Neural cell (in vitro differentiated cells): ENCODE measurements around the gene DUT. TPM values are rescaled to one million over a fixed set of nuclear protein-coding genes. Genes with fewer than 3 reads are reported as not detected.

ENCODE experiments used
- H2AFZ ChIP-seq: fragments of 200-600, 300-800 bp; sonication (generic), shearing (Covaris generic); 2 replicates; pipeline ENCODE4 v1.6.0; 2014; ENCODE audit warnings: low read depth, mild to moderate bottlenecking, antibody characterized with exemption, low read length, moderate library complexity
- H3F3A ChIP-seq: fragments of 200-600 bp; shearing (Covaris generic); 2 replicates; pipeline ENCODE4 v1.6.1; 2016; ENCODE audit warnings: mild to moderate bottlenecking, moderate library complexity, mixed read lengths, antibody characterized with exemption, low read length; ENCODE audit not compliant: insufficient read depth, poor library complexity, severe bottlenecking
- H3K27ac ChIP-seq: fragments of 200-600, 300-800 bp; sonication (generic), shearing (Covaris generic); 2 replicates; pipeline ENCODE4 v1.5.1; 2014; ENCODE audit warnings: mild to moderate bottlenecking, low read length, moderate library complexity
- H3K27me3 ChIP-seq: fragments of 300-800, 200-600 bp; sonication (generic), shearing (Covaris generic); 2 replicates; pipeline ENCODE4 v1.6.0; 2014; ENCODE audit warnings: mild to moderate bottlenecking, low read depth, low read length, moderate library complexity; ENCODE audit not compliant: insufficient read depth
- H3K36me3 ChIP-seq: fragments of 300-800, 200-600 bp; sonication (generic), shearing (Covaris generic); 2 replicates; pipeline ENCODE4 v1.5.1; 2014; ENCODE audit warnings: mild to moderate bottlenecking, antibody characterized with exemption, low read length, moderate library complexity; ENCODE audit not compliant: insufficient read depth
- H3K4me2 ChIP-seq: fragments of 300-800, 200-600 bp; sonication (generic), shearing (Covaris generic); 2 replicates; pipeline ENCODE4 v1.6.0; 2014; ENCODE audit warnings: mild to moderate bottlenecking, low read length
- H3K4me3 ChIP-seq: fragments of 300-800, 200-600 bp; sonication (generic), shearing (Covaris generic); 2 replicates; pipeline ENCODE4 v1.5.1; 2014; ENCODE audit warnings: mild to moderate bottlenecking, low read length, moderate library complexity
- H3K79me2 ChIP-seq: fragments of 200-600 bp; shearing (Covaris generic); replicated peaks from 2 replicates; pipeline ENCODE4 v1.6.0; 2014; ENCODE audit warnings: mild to moderate bottlenecking, low read length, moderate library complexity; ENCODE audit not compliant: insufficient read depth
- H3K9ac ChIP-seq: fragments of 300-800, 200-600 bp; sonication (generic), shearing (Covaris generic); 2 replicates; pipeline ENCODE4 v1.6.1; 2016; ENCODE audit warnings: mild to moderate bottlenecking, low read length, mixed read lengths
- H3K9me2 ChIP-seq: fragments of 200-600 bp; shearing (Covaris generic); 2 replicates; pipeline ENCODE4 v1.6.1; 2016; ENCODE audit warnings: mild to moderate bottlenecking, low read length, mixed read lengths; ENCODE audit not compliant: insufficient read depth
- H3K9me3 ChIP-seq: fragments of 200-600, 300-800 bp; sonication (generic), shearing (Covaris generic); 2 replicates; pipeline ENCODE4 v1.6.1; 2016; ENCODE audit warnings: mild to moderate bottlenecking, mixed run types, low read length, moderate library complexity, mixed read lengths
- H4K20me1 ChIP-seq: fragments of 200-600 bp; shearing (Covaris generic); 2 replicates; pipeline ENCODE4 v1.6.1; 2016; ENCODE audit warnings: mild to moderate bottlenecking, mixed run types; ENCODE audit not compliant: insufficient read depth
- EP300 ChIP-seq: fragments of 450-650 bp; conservative IDR thresholded peaks from 2 replicates; pipeline ENCODE4 v1.6.1; 2014; ENCODE audit warnings: antibody characterized with exemption, mild to moderate bottlenecking, moderate library complexity; ENCODE audit not compliant: poor library complexity, severe bottlenecking
- EZH2 ChIP-seq: fragments of 200-600, 300-800 bp; shearing (Covaris generic), sonication (generic); IDR thresholded peaks from 2 replicates; pipeline ENCODE4 v1.6.1; 2014; ENCODE audit warnings: antibody characterized with exemption, low read length, borderline replicate concordance, mild to moderate bottlenecking; ENCODE audit not compliant: insufficient read depth, poor library complexity, severe bottlenecking
- MXI1 ChIP-seq: fragments of 450-650 bp; conservative IDR thresholded peaks from 2 replicates; pipeline ENCODE4 v1.6.1; 2014; ENCODE audit warnings: antibody characterized with exemption, mild to moderate bottlenecking; ENCODE audit not compliant: poor library complexity, severe bottlenecking
- POLR2AphosphoS5 ChIP-seq: IDR thresholded peaks from 2 replicates; pipeline ENCODE4 v1.6.1; 2012
- RAD21 ChIP-seq: fragments of 450-650 bp; conservative IDR thresholded peaks from 2 replicates; pipeline ENCODE4 v1.6.1; 2014; ENCODE audit warnings: antibody characterized with exemption, mild to moderate bottlenecking, moderate library complexity
- REST ChIP-seq: IDR thresholded peaks from 2 replicates; pipeline ENCODE4 v1.6.1; 2012; ENCODE audit warnings: borderline replicate concordance
- SMC3 ChIP-seq: fragments of 450-650 bp; conservative IDR thresholded peaks from 2 replicates; pipeline ENCODE4 v1.6.1; 2014; ENCODE audit warnings: antibody characterized with exemption, mild to moderate bottlenecking, moderate library complexity; ENCODE audit not compliant: poor library complexity
- TAF1 ChIP-seq: IDR thresholded peaks from 2 replicates; pipeline ENCODE4 v1.6.1; 2012; ENCODE audit warnings: low read depth
- polyA plus RNA-seq: library from polyadenylated mRNA; depleted of rRNA; stranded (reverse); fragments of >200 nt; gene quantifications from 2 replicates; pipeline ENCODE4 v1.2.3, GENCODE V29; 2014
- TF ChIP-seq, protein P1 (sequence below): fragments of 450-650 bp; IDR thresholded peaks from 2 replicates; pipeline ENCODE4 v1.5.1; 2014; ENCODE audit warnings: antibody characterized with exemption, mild to moderate bottlenecking, moderate library complexity; ENCODE audit not compliant: poor library complexity, severe bottlenecking

DUT gene
- polyA plus RNA-seq, 1 donor from 2014 or later: 263 TPM

DNA sequence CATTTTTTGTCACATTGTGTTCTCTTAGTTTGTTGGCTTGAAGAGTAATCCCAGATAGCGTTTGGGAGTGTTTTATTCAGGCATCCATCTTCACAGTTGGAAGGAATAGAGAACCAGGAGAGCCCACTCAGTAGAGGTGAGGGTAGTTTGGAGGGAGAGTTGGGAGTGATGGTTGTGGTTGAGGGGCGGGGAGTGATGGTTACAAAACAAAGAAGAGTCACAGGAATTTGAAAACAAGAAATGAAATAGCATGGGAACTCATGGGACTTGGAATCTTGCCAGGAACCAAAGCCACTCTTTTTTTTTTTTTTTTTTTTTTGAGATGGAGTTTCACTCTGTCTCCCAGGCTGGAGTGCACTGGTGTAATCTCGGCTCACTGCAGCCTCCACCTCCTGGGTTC, 36.3 kb downstream of the DUT start:
- Histone ChIP-seq H3K27me3 (no peaks in the 10 kb centered on the region), H2AFZ (no peak overlapping the region), H3K4me3 (no peak overlapping the region), H3F3A (no peaks in the 10 kb centered on the region), H4K20me1 (no peaks in the 10 kb centered on the region), H3K9me2 (no peaks in the 10 kb centered on the region), H3K9me3 (no peaks in the 10 kb centered on the region), H3K9ac (no peak overlapping the region), H3K36me3 (no peaks in the 10 kb centered on the region), H3K4me2 (no peak overlapping the region), H3K79me2 (no peaks in the 10 kb centered on the region), H3K27ac (no peak overlapping the region)
- TF ChIP-seq TAF1 (no peak), EZH2 (no peak), MXI1 (no peak), SMC3 (no peak), POLR2AphosphoS5 (no peak), REST (no peak), EP300 (no peak)
- TF ChIP-seq, protein P1, sequence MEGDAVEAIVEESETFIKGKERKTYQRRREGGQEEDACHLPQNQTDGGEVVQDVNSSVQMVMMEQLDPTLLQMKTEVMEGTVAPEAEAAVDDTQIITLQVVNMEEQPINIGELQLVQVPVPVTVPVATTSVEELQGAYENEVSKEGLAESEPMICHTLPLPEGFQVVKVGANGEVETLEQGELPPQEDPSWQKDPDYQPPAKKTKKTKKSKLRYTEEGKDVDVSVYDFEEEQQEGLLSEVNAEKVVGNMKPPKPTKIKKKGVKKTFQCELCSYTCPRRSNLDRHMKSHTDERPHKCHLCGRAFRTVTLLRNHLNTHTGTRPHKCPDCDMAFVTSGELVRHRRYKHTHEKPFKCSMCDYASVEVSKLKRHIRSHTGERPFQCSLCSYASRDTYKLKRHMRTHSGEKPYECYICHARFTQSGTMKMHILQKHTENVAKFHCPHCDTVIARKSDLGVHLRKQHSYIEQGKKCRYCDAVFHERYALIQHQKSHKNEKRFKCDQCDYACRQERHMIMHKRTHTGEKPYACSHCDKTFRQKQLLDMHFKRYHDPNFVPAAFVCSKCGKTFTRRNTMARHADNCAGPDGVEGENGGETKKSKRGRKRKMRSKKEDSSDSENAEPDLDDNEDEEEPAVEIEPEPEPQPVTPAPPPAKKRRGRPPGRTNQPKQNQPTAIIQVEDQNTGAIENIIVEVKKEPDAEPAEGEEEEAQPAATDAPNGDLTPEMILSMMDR: no peak

DNA sequence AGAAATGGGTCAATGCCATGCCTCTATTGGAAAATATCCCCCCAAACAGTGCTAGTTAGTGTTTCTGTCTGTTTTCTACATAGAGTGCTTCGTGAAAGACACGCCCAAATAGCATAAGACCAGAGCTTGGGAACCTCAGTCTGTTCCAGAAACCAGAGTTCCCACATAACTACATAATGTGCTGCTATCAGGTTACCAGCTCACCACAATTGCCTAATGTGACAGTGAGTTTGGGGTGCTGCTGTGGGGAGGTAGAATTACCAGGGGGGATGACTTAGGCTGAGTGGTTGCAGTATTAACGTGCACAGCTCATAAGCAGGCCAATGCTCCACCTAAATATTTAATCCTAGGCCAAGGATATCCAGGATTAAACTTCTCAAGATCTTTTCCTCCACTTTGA, 39.2 kb downstream of the DUT start:
- no peak overlapping the region for H3K9ac ChIP-seq
- no peak for TF ChIP-seq EP300
- TF ChIP-seq, protein P1: no peak
- no peak for TF ChIP-seq REST
- TF ChIP-seq SMC3: no peak
- TF ChIP-seq POLR2AphosphoS5: no peak
- no peak for TF ChIP-seq MXI1
- no peak for TF ChIP-seq RAD21
- TF ChIP-seq EZH2: no peak
- TF ChIP-seq TAF1: no peak
- H3K27ac ChIP-seq: no peak overlapping the region
- H2AFZ ChIP-seq: no peak overlapping the region
- no peak overlapping the region for H3K4me2 ChIP-seq
- H3K9me2 ChIP-seq: no peaks in the 10 kb centered on the region
- H4K20me1 ChIP-seq: no peaks in the 10 kb centered on the region
- no peaks in the 10 kb centered on the region for H3K79me2 ChIP-seq
- H3K4me3 ChIP-seq: no peak overlapping the region
- no peaks in the 10 kb centered on the region for H3K27me3 ChIP-seq
- H3K9me3 ChIP-seq: no peaks in the 10 kb centered on the region
- H3K36me3 ChIP-seq: no peaks in the 10 kb centered on the region
- no peaks in the 10 kb centered on the region for H3F3A ChIP-seq
